PC-9 (cell line): ENCODE results near the gene RCOR1. TPM values are rescaled to one million over a fixed set of nuclear protein-coding genes. Genes with fewer than 3 reads are reported as not detected.

Experiments
- BruUV-seq: library from RNA; stranded (reverse); fragments of 400-500 nt; replicated peaks from 2 replicates; lab custom pipeline; 2021; lab: Mats Ljungman, UMichigan
- CTCF ChIA-PET: fragments of 300-600 bp; sonication (Branson Sonifier 250); formaldehyde crosslinking; loops from one replicate; lab custom pipeline; 2022; ENCODE audit warnings: antibody characterized with exemption; lab: Charles Lee
- POLR2A ChIA-PET: fragments of 300-600 bp; sonication (Branson Sonifier 250); formaldehyde crosslinking; loops from one replicate; lab custom pipeline; 2022; ENCODE audit warnings: antibody characterized with exemption; ENCODE audit not compliant: unreplicated experiment; lab: Charles Lee
- DNase-seq, 2 experiments: peaks; one replicate each; pipeline versions ENCODE4 v3.0.0 to v3.0.0-alpha.2; 2015 to 2022; ENCODE audit warnings: mixed read lengths in 1 of 2
- H2AFZ ChIP-seq: fragments of 200-600 bp; sonication (generic); 2 replicates; pipeline ENCODE4 v1.8.1; 2017; ENCODE audit warnings: antibody characterized with exemption
- H3F3A ChIP-seq: fragments of 200-600 bp; sonication (generic); 2 replicates; pipeline ENCODE4 v1.8.1; 2017; ENCODE audit warnings: antibody characterized with exemption, mild to moderate bottlenecking, low read depth; ENCODE audit not compliant: insufficient read depth
- H3K27ac ChIP-seq: fragments of 200-600 bp; sonication (generic); 2 replicates; pipeline ENCODE4 v1.6.1; 2016; ENCODE audit warnings: mixed run types
- H3K27me3 ChIP-seq: fragments of 200-600 bp; sonication (generic); 2 replicates; pipeline ENCODE4 v1.6.1; 2016; ENCODE audit warnings: low read depth, mixed run types; ENCODE audit not compliant: insufficient read depth
- H3K36me3 ChIP-seq: fragments of 200-600 bp; sonication (generic); 2 replicates; pipeline ENCODE4 v1.6.1; 2016; ENCODE audit warnings: low read depth, mixed run types
- H3K4me1 ChIP-seq: fragments of 200-600 bp; sonication (generic); replicated peaks from 2 replicates; pipeline ENCODE4 v1.6.1; 2016; ENCODE audit warnings: mixed run types; ENCODE audit not compliant: insufficient read depth
- H3K4me2 ChIP-seq: fragments of 200-600 bp; sonication (generic); 2 replicates; pipeline ENCODE4 v1.6.1; 2017; ENCODE audit warnings: mixed run types
- H3K4me3 ChIP-seq: fragments of 200-600 bp; sonication (generic); 2 replicates; pipeline ENCODE4 v1.6.1; 2016; ENCODE audit warnings: mixed run types
- H3K79me2 ChIP-seq: fragments of 200-600 bp; sonication (generic); 2 replicates; pipeline ENCODE4 v1.6.1; 2017; ENCODE audit warnings: low read depth, mixed run types
- H3K9me2 ChIP-seq: fragments of 200-600 bp; sonication (generic); 2 replicates; pipeline ENCODE4 v1.8.1; 2017; ENCODE audit warnings: mild to moderate bottlenecking; ENCODE audit not compliant: insufficient read depth
- H3K9me3 ChIP-seq: fragments of 200-600 bp; sonication (generic); 2 replicates; pipeline ENCODE4 v1.8.1; 2016; ENCODE audit warnings: low read depth; ENCODE audit not compliant: insufficient read depth
- H4K20me1 ChIP-seq: fragments of 200-600 bp; sonication (generic); 2 replicates; pipeline ENCODE4 v1.8.1; 2017; ENCODE audit not compliant: insufficient read depth
- CTCF ChIP-seq: fragments of 200-600 bp; sonication (generic); conservative IDR thresholded peaks from 2 replicates; pipeline ENCODE4 v1.6.1; 2017; ENCODE audit warnings: mixed run types, antibody characterized with exemption, mild to moderate bottlenecking, moderate library complexity
- EZH2 ChIP-seq: fragments of 200-600 bp; sonication (generic); IDR thresholded peaks from 2 replicates; pipeline ENCODE4 v1.8.0; 2017; ENCODE audit warnings: antibody characterized with exemption, low read depth
- intact Hi-C: fragments of 100-400 bp; cut with micrococcal nuclease; formaldehyde crosslinking; loops from one replicate; pipeline ENCODE4 v1.10.0; 2022; ENCODE audit not compliant: unreplicated experiment
- total RNA-seq: library from RNA; stranded (reverse); gene quantifications from 2 replicates; pipeline ENCODE4 v1.2.3, GENCODE V29; 2021

The RCOR1 gene
- total RNA-seq, 1 experiment from 2014 or later: 67.2 TPM

DNA sequence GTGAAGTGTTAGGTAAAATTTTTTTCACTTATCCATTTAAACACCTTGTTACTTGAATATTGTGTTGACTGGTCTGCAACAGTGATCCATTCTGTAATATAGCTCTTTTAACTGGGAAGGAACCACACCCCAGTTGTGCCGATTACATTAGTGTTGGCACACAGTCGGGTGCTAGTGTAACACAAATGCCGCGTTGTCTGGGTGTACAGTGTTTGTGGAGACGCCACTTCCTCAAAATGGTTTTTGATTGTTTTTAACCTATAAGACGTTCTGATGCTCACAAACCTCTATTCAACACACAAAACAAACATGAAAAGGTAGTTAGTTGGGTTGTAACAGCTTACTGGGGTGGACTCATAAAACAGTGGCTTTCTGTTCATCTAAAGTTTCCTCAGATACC is 136.8 kb downstream of the RCOR1 start:
- Histone ChIP-seq H3K27me3 (no peaks in the 10 kb centered on the region), H4K20me1 (peaks cover 4% of the 10 kb centered on the region; the same call in 1 of the 2 replicates), H3K27ac (no peak overlapping the region), H3K79me2 (no peaks in the 10 kb centered on the region), H3K9me2 (no peaks in the 10 kb centered on the region), H3F3A (no peaks in the 10 kb centered on the region), H3K36me3 (peaks cover 4% of the 10 kb centered on the region; the same call in 1 of the 2 replicates), H3K4me1 (no peaks in the 10 kb centered on the region), H3K4me3 (no peak overlapping the region), H3K9me3 (no peaks in the 10 kb centered on the region), H3K4me2 (no peak overlapping the region), H2AFZ (no peak overlapping the region)
- ChIA-PET POLR2A (interaction anchor here (0.7 kb wide), 2 partner anchors 579 to 686 kb away, joined by 3 to 4 read pairs; no protein-coding TSS in a partner anchor), CTCF (no interaction called here)
- TF ChIP-seq CTCF (no peak), EZH2 (no peak)
- no peak for DNase-seq
- no TSS peak for BruUV-seq
- intact Hi-C loops: no loop called here

- no peak for DNase-seq
- CTCF ChIA-PET: no interaction called here
- no peak overlapping the region for H3K27ac ChIP-seq
- no peaks in the 10 kb centered on the region for H3K4me1 ChIP-seq
- H4K20me1 ChIP-seq: peaks cover under 1% of the 10 kb centered on the region; the same call in 1 of the 2 replicates
- H3K9me2 ChIP-seq: no peaks in the 10 kb centered on the region
- H3K4me3 ChIP-seq: no peak overlapping the region
- POLR2A ChIA-PET: no interaction called here
- H3K4me2 ChIP-seq: no peak overlapping the region
- no peaks in the 10 kb centered on the region for H3K27me3 ChIP-seq
- H3K9me3 ChIP-seq: no peaks in the 10 kb centered on the region
- no peaks in the 10 kb centered on the region for H3K79me2 ChIP-seq
- BruUV-seq: no TSS peak
- H2AFZ ChIP-seq: no peak overlapping the region
- H3K36me3 ChIP-seq: peaks cover 3% of the 10 kb centered on the region; the same call in 1 of the 2 replicates
- intact Hi-C loops: no loop called here
- no peaks in the 10 kb centered on the region for H3F3A ChIP-seq
- TF ChIP-seq CTCF (no peak), EZH2 (no peak)
Measured at GRCh38 chr14:102729825-102730224, 137.4 kb downstream of the RCOR1 start.

DNA sequence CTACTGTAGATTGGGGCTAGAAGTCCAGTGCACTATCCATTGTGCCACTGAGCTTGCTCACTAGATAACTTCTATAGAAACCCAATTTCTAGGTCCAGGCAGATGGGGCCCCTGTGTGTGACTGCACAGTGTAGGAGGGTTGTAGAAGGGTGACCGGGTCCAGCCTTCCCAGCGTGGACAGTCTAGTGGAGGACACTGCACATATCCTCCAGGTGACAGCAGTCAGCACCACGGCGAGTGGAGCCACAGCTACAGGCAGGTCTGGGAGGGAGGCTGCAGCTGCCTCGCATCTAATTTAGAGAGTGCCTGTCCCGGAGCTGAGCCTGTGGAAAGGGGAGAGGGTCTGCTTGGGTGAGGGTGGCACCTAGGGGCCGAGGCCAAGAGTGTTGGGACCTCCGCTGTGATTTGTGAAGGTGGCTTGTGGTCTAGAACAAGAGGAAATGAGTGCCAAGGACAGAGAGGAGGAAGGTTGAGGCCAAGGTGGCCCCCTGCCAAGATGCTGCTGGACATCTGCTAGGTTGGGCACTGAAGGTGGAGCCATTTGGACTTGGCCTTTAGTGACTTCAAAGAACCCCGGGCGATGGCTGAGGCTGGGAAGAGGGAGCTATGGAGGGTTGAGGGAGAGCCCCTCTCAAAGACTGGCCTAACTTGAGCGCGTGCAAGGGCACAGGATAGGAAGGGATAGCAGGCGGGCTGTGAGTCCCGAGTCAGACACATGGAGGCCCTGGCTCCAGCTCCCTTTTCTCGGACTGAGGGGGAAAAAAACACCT is 138.8 kb downstream of the RCOR1 start:
- no peaks in the 10 kb centered on the region for H3F3A ChIP-seq
- no peaks in the 10 kb centered on the region for H3K9me3 ChIP-seq
- ChIA-PET POLR2A (no interaction called here), CTCF (no interaction called here)
- H3K4me2 ChIP-seq: no peak overlapping the region
- H4K20me1 ChIP-seq: no peaks in the 10 kb centered on the region
- no peak overlapping the region for H3K4me3 ChIP-seq
- no TSS peak for BruUV-seq
- TF ChIP-seq EZH2: no peak
- TF ChIP-seq CTCF: no peak
- H3K9me2 ChIP-seq: no peaks in the 10 kb centered on the region
- no peak overlapping the region for H2AFZ ChIP-seq
- no peaks in the 10 kb centered on the region for H3K27me3 ChIP-seq
- peaks cover 3% of the 10 kb centered on the region; the same call in 1 of the 2 replicates for H3K36me3 ChIP-seq
- no peak overlapping the region for H3K27ac ChIP-seq
- DNase-seq: no peak
- H3K79me2 ChIP-seq: no peaks in the 10 kb centered on the region
- intact Hi-C loops: no loop called here
- H3K4me1 ChIP-seq: no peaks in the 10 kb centered on the region
